SK-N-DZ (cell line): ENCODE measurements around the gene CST7.
"Not testable (repeated sequence)": the region's sequence is repeated elsewhere in the genome, so short reads cannot be mapped to it uniquely, and the experiment has no call there.

Experiments used
- DNase-seq: peaks from one replicate; pipeline ENCODE4 v3.0.0-alpha.2; 2015; ENCODE audit warnings: low spot score

The CST7 gene

GRCh38 chr20:24929867-24930723 is 19.0 kb upstream of the CST7 start:
- not testable (repeated sequence) for DNase-seq

- not testable (repeated sequence) for DNase-seq
Measured at GRCh38 chr20:24930724-24931688, 18.1 kb upstream of the CST7 start.

GRCh38 chr20:24931893-24932292 is 17.2 kb upstream of the CST7 start:
- DNase-seq = not testable (repeated sequence)

GRCh38 chr20:24933266-24933908 is 15.7 kb upstream of the CST7 start:
- no peak for DNase-seq

GRCh38 chr20:24934101-24934661 is 14.9 kb upstream of the CST7 start:
- DNase-seq = no peak

GRCh38 chr20:24934716-24935115 is 14.4 kb upstream of the CST7 start:
- no peak for DNase-seq

- DNase-seq = no peak
Measured at GRCh38 chr20:24935140-24935539, 13.9 kb upstream of the CST7 start.

- no peak for DNase-seq
Measured at GRCh38 chr20:24935766-24936525, 13.1 kb upstream of the CST7 start.

GRCh38 chr20:24936526-24937407 is 12.3 kb upstream of the CST7 start:
- DNase-seq = no peak

GRCh38 chr20:24937579-24937978 is 11.5 kb upstream of the CST7 start:
- DNase-seq = no peak

GRCh38 chr20:24938498-24938897 is 10.6 kb upstream of the CST7 start:
- DNase-seq = no peak

GRCh38 chr20:24939036-24939435 is 10.0 kb upstream of the CST7 start:
- DNase-seq = no peak

- no peak for DNase-seq
Measured at GRCh38 chr20:24942679-24943078, 6.4 kb upstream of the CST7 start.

- DNase-seq = no peak
Measured at GRCh38 chr20:24943196-24943595, 5.9 kb upstream of the CST7 start.

- DNase-seq = no peak
Measured at GRCh38 chr20:24943731-24944130, 5.3 kb upstream of the CST7 start.

GRCh38 chr20:24946376-24946775 is 2.7 kb upstream of the CST7 start:
- not testable (repeated sequence) for DNase-seq

GRCh38 chr20:24948396-24948938 is 602 bp upstream of the CST7 start:
- not testable (repeated sequence) for DNase-seq

GRCh38 chr20:24949756-24950127 is 673 bp downstream of the CST7 start:
- DNase-seq = peak; percentile 31

- DNase-seq = no peak
Measured at GRCh38 chr20:24950128-24950835, 1.2 kb downstream of the CST7 start.
